A673 (cell line): ENCODE data around the gene DLG2. TPM values are rescaled to one million over a fixed set of nuclear protein-coding genes. Genes with fewer than 3 reads are reported as not detected.

Source experiments
- BruUV-seq: library from RNA; stranded (reverse); fragments of 400-500 nt; replicated peaks from 2 replicates; lab custom pipeline; 2021; lab: Mats Ljungman, UMichigan
- CTCF ChIA-PET: fragments of 300-600 bp; sonication (Branson Sonifier 250); formaldehyde crosslinking; loops from one replicate; lab custom pipeline; 2022; ENCODE audit warnings: antibody characterized with exemption; lab: Charles Lee
- POLR2A ChIA-PET: fragments of 300-600 bp; sonication (Branson Sonifier 250); formaldehyde crosslinking; loops from one replicate; lab custom pipeline; 2022; ENCODE audit warnings: antibody characterized with exemption; ENCODE audit not compliant: low non-redundant PET; lab: Charles Lee
- DNase-seq: peaks from one replicate; pipeline ENCODE4 v3.0.0-alpha.2; 2015; ENCODE audit warnings: low spot score
- H3K27ac ChIP-seq: fragments of 200-600 bp; sonication (generic); 2 replicates; pipeline ENCODE4 v1.5.1; 2016; ENCODE audit warnings: mixed run types, low read depth, mild to moderate bottlenecking, mixed read lengths, antibody characterized with exemption, low read length; ENCODE audit not compliant: poor library complexity, severe bottlenecking
- H3K27me3 ChIP-seq: fragments of 200-600 bp; sonication (generic); replicated peaks from 2 replicates; pipeline ENCODE4 v1.6.1; 2017; ENCODE audit warnings: mixed run types, low read depth, mild to moderate bottlenecking, mixed read lengths, antibody characterized with exemption, low read length; ENCODE audit not compliant: insufficient read depth, poor library complexity
- H3K36me3 ChIP-seq: fragments of 200-600 bp; sonication (generic); 2 replicates; pipeline ENCODE4 v1.6.1; 2016; ENCODE audit warnings: mixed run types, mild to moderate bottlenecking, mixed read lengths, antibody characterized with exemption, low read length; ENCODE audit not compliant: insufficient read depth, poor library complexity, severe bottlenecking
- H3K4me1 ChIP-seq: fragments of 200-600 bp; sonication (generic); 2 replicates; pipeline ENCODE4 v1.6.1; 2017; ENCODE audit warnings: mixed run types, mild to moderate bottlenecking, mixed read lengths, antibody characterized with exemption, low read length; ENCODE audit not compliant: insufficient read depth, poor library complexity, severe bottlenecking
- H3K4me3 ChIP-seq: fragments of 200-600 bp; sonication (generic); 2 replicates; pipeline ENCODE4 v1.5.1; 2016; ENCODE audit warnings: low read depth, mixed run types, mild to moderate bottlenecking, mixed read lengths, low read length; ENCODE audit not compliant: poor library complexity, severe bottlenecking
- H3K9me3 ChIP-seq: fragments of 200-600 bp; sonication (generic); 2 replicates; pipeline ENCODE4 v1.6.1; 2016; ENCODE audit warnings: mixed run types, low read depth, mild to moderate bottlenecking, mixed read lengths, antibody characterized with exemption, low read length; ENCODE audit not compliant: poor library complexity, severe bottlenecking
- CTCF ChIP-seq: fragments of 300-800, 200-600 bp; sonication (generic); conservative IDR thresholded peaks from 2 replicates; pipeline ENCODE4 v1.5.1; 2017; ENCODE audit warnings: low read depth, mild to moderate bottlenecking, antibody characterized with exemption, low read length, moderate library complexity, mixed read lengths
- EZH2 ChIP-seq: fragments of 200-600 bp; sonication (generic); IDR thresholded peaks from 2 replicates; pipeline ENCODE4 v1.6.1; 2017; ENCODE audit warnings: borderline replicate concordance, low read depth, mild to moderate bottlenecking, mixed read lengths, antibody characterized with exemption, low read length; ENCODE audit not compliant: poor library complexity, severe bottlenecking
- intact Hi-C: fragments of 100-400 bp; cut with micrococcal nuclease; formaldehyde crosslinking; loops from one replicate; pipeline ENCODE4 v1.10.0; 2022; ENCODE audit not compliant: unreplicated experiment
- total RNA-seq: library from RNA; stranded (reverse); gene quantifications from 2 replicates; pipeline ENCODE4 v1.2.3, GENCODE V29; 2021

The DLG2 gene
- total RNA-seq, 1 experiment from 2014 or later = 277 TPM

- CTCF ChIA-PET = no interaction called here
- peaks cover 5% of the 10 kb centered on the region for H3K4me1 ChIP-seq
- H3K27ac ChIP-seq = no peak overlapping the region
- no peak for DNase-seq
- no peaks in the 10 kb centered on the region for H3K27me3 ChIP-seq
- H3K4me3 ChIP-seq = no peak overlapping the region
- no peaks in the 10 kb centered on the region for H3K9me3 ChIP-seq
- intact Hi-C loops = no loop called here
- TF ChIP-seq EZH2 = no peak
- TF ChIP-seq CTCF = no peak
- no peaks in the 10 kb centered on the region for H3K36me3 ChIP-seq
- BruUV-seq = no TSS peak
- POLR2A ChIA-PET = no interaction called here
These were observed 1490.2 kb downstream of the DLG2 start for GRCh38 chr11:84136926-84137325.

- no peaks in the 10 kb centered on the region for H3K36me3 ChIP-seq
- no peak for TF ChIP-seq EZH2
- TF ChIP-seq CTCF = no peak
- DNase-seq = no peak
- ChIA-PET POLR2A (no interaction called here), CTCF (no interaction called here)
- intact Hi-C loops = no loop called here
- H3K27ac ChIP-seq = no peak overlapping the region
- H3K27me3 ChIP-seq = no peaks in the 10 kb centered on the region
- no peaks in the 10 kb centered on the region for H3K4me1 ChIP-seq
- BruUV-seq = no TSS peak
- H3K4me3 ChIP-seq = no peak overlapping the region
- H3K9me3 ChIP-seq = no peaks in the 10 kb centered on the region
These were observed 1496.3 kb downstream of the DLG2 start for GRCh38 chr11:84130646-84131427.

- CTCF ChIA-PET = no interaction called here
- no peak for DNase-seq
- BruUV-seq = no TSS peak
- H3K4me1 ChIP-seq = no peaks in the 10 kb centered on the region
- no peaks in the 10 kb centered on the region for H3K27me3 ChIP-seq
- no peak overlapping the region for H3K27ac ChIP-seq
- POLR2A ChIA-PET = no interaction called here
- intact Hi-C loops = no loop called here
- no peaks in the 10 kb centered on the region for H3K36me3 ChIP-seq
- no peak overlapping the region for H3K4me3 ChIP-seq
- no peaks in the 10 kb centered on the region for H3K9me3 ChIP-seq
- no peak for TF ChIP-seq EZH2
- TF ChIP-seq CTCF = no peak
These were observed 1497.1 kb downstream of the DLG2 start for GRCh38 chr11:84129961-84130576.
